Spleen (tissue), 7 donors: Measurements from ENCODE around the gene ZNF768.

Experiments
- CTCF ChIP-seq, 11 experiments: fragments of 200-600 bp in 7 of 11; fragments of 450-650 bp in 4 of 11; sonication (generic) in 4 of 11; IDR thresholded peaks in 8 of 11; conservative IDR thresholded peaks in 3 of 11; 1 replicate in 7 of 11; 2 replicates in 4 of 11; pipeline versions ENCODE4 v1.4.0 to v1.8.0; 2016 to 2021; ENCODE audit warnings: antibody characterized with exemption in 11 of 11, inconsistent platforms in 4 of 11, mild to moderate bottlenecking in 1 of 11
- POLR2AphosphoS5 ChIP-seq, 3 donors: sonication (generic); formaldehyde crosslinking; IDR thresholded peaks; one replicate each; pipeline ENCODE4 v1.5.1; 2017; ENCODE audit warnings: antibody characterized with exemption in 3 of 3
- donor health status: DM: no; HTN: no; CAD: no; lungs with moderate emphysema.
- donor health status: DM: no; HTN: no; CAD: no.
- donor health status: DM: no; HTN: no; CAD: no.

DNA sequence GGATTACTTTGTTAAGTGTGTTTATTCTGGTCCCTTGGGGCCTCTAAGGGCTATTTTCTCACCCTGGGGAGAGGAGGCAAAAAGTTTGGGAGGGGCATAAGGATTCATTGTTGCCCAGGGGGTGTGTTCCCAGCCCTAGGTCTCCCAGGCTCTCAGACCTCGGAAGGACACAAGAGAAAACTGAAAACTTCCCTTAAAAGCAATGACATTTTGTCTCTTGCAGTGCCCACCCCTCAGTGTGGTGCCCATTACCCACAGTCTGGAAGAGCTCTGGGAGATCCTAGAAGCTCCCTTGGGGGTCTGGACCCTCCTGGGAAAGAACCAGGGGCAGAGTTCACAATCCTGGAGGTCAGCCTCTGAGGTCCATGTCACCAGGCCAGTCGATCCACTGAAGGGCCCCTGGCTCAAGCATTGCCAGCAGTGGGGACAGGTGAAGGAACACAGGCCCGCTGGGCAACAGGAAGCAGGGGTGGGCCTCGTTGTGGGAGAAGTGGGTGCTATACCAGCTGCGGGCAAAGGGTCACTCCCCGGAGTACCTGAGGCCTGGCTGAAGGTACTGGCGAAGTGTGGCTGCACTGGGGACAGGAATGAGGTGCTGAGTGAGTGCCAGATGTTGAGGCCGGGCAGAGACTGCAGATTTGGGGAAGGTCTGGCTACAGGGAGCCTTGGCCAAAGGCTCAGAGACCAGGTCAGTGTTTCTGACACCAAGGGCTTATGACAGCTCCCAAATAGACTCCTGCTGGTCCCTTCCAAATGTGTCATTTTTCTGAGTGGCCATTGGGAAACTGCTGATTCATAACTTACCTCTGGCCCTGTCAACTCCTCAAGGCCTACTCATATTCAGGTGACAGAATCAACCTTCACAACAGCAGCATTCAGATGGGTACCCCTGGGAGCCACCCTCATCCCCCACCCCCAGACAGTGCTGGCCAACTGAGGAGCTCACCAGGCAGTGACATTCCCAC is 12.9 kb upstream of the ZNF768 start:
- no peak for TF ChIP-seq CTCF (IDR thresholded peaks at IDR 0.05 in 8 of 11, conservative IDR thresholded peaks at IDR 0.05 in 3 of 11)
- no peak for TF ChIP-seq POLR2AphosphoS5 (IDR thresholded peaks at IDR 0.05)
